Right lobe of liver (tissue), 4 donors: ENCODE measurements around the gene RBM15B.

Source experiments
- POLR2A ChIP-seq: fragments of 450-650 bp; IDR thresholded peaks from one replicate; pipeline ENCODE4 v1.6.1; 2017; ENCODE audit warnings: antibody characterized with exemption, mild to moderate bottlenecking
- TF ChIP-seq, protein P1 (sequence below), 4 donors: fragments of 200-600 bp in 3 of 4; fragments of 450-650 bp in 1 of 4; IDR thresholded peaks; one replicate each; pipeline versions ENCODE4 v1.5.1 to v1.8.0; 2016 to 2022; ENCODE audit warnings: antibody characterized with exemption in 4 of 4, mild to moderate bottlenecking in 2 of 4
- donor health status: DM: no; HTN: no; CAD: no.
- donor health status: DM: no; HTN: no; CAD: no.
- donor health status: DM: no; HTN: yes; CAD: no.

DNA sequence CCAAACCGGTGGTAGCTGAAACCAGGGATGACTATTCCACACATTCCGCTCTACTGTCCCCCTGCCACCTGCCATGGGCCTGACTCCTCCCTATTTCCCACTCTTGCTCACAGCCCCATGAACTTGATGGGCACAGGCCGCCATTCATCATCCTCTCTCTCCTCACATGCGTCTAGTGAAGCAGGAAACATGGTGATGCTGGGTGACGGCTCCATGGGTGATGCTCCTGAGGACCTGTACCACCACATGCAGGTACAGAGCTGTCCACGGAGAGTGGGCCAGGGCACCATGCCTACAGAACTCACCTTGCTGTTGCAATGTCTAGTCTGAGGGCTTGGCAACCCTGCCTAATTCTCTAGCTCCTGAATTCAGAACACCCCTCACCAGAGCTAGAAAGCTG, 29.3 kb upstream of the RBM15B start:
- TF ChIP-seq, protein P1, sequence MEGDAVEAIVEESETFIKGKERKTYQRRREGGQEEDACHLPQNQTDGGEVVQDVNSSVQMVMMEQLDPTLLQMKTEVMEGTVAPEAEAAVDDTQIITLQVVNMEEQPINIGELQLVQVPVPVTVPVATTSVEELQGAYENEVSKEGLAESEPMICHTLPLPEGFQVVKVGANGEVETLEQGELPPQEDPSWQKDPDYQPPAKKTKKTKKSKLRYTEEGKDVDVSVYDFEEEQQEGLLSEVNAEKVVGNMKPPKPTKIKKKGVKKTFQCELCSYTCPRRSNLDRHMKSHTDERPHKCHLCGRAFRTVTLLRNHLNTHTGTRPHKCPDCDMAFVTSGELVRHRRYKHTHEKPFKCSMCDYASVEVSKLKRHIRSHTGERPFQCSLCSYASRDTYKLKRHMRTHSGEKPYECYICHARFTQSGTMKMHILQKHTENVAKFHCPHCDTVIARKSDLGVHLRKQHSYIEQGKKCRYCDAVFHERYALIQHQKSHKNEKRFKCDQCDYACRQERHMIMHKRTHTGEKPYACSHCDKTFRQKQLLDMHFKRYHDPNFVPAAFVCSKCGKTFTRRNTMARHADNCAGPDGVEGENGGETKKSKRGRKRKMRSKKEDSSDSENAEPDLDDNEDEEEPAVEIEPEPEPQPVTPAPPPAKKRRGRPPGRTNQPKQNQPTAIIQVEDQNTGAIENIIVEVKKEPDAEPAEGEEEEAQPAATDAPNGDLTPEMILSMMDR (IDR thresholded peaks at IDR 0.05): no peak
- TF ChIP-seq POLR2A: no peak
